Smooth muscle cell of the umbilical artery (primary cell): ENCODE data around the gene WDFY4. TPM values are rescaled to one million over a fixed set of nuclear protein-coding genes. Genes with fewer than 3 reads are reported as not detected.

Source experiments
- total RNA-seq: library from RNA; depleted of rRNA; stranded (reverse); fragments of >200 nt; gene quantifications from 2 replicates; pipeline ENCODE4 v1.2.3, GENCODE V29; 2014

Gene WDFY4, protein sequence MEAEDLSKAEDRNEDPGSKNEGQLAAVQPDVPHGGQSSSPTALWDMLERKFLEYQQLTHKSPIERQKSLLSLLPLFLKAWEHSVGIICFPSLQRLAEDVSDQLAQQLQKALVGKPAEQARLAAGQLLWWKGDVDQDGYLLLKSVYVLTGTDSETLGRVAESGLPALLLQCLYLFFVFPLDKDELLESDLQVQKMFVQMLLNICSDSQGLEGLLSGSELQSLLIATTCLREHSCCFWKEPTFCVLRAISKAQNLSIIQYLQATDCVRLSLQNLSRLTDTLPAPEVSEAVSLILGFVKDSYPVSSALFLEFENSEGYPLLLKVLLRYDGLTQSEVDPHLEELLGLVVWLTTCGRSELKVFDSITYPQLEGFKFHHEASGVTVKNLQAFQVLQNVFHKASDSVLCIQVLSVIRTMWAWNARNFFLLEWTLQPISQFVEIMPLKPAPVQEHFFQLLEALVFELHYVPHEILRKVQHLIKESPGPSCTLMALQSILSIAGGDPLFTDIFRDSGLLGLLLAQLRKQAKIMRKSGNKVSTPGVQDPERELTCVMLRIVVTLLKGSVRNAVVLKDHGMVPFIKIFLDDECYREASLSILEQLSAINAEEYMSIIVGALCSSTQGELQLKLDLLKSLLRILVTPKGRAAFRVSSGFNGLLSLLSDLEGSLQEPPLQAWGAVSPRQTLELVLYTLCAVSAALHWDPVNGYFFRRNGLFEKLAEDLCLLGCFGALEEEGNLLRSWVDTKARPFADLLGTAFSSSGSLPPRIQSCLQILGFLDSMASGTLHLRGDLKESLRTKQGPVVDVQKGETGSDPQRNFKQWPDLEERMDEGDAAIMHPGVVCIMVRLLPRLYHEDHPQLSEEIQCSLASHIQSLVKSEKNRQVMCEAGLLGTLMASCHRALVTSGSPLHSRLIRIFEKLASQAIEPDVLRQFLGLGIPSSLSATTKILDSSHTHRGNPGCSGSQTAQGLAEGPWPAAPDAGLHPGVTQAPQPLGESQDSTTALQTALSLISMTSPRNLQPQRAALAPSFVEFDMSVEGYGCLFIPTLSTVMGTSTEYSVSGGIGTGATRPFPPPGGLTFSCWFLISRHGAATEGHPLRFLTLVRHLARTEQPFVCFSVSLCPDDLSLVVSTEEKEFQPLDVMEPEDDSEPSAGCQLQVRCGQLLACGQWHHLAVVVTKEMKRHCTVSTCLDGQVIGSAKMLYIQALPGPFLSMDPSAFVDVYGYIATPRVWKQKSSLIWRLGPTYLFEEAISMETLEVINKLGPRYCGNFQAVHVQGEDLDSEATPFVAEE (N-terminal part only)
- total RNA-seq: not detected in 2 replicates

DNA sequence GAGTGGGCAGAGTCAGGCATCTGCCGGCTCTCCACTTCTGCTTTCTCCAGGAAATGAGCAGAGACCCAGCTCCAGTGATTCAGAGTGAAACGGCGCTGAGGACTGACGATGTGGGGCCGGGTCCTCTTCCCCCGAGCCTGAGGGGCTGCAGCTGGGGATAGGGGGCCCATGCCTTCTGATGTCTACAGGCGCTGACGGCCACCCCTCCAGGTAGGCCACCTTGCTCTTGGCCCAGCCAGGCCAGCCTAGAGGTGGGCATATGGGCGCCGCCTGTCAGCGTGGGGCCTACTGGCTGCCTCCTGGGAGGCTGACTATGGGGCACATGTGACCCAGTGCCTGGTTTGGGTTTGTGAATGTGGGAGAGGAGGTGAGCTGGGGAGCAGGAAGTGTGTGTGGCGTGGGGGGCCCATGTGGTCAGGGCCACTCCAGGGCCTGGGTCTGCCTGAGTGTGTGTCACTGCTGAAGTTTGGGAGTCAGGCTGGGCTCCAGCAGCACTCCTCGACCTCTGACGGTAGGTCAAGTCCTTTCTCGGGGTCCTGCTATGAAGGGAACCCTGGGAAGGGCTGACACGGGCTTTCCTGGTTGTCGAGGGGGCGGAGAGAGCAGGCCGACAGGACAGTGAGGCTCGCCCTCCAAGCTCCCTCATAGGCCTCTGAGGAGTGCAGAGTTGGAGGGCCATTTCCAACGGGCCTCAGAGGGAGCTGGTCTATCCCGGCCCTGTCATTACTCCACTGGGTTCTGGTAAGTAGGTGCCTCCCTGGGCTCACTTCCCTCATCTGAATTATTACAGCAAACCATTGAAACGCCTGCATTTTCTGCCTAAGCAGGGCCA is at the start of gene WDFY4:
TSS of gene WDFY4 (plus strand) at position 82 of the 832 bp plus-strand sequence. CDS start 24,860 bp downstream, outside the sequence.

GRCh38 chr10:48939790-48940325 is 255.2 kb downstream of the WDFY4 start, which contains the start of gene LRRC18:
Gene LRRC18, minus strand, starts transcription at chr10:48939840. Its CDS starts 25,685 bp downstream, at chr10:48914155.

Other genes with a start within 250 kb of the WDFY4 start
- gene ARHGAP22, start 79.8 kb upstream of the WDFY4 start, total RNA-seq: 31.8 and 196 TPM in 2 replicates